HL-60 (cell line): ENCODE data around the gene AKAP5.

Experiments
- GABPA ChIP-seq: IDR thresholded peaks from 2 replicates; pipeline ENCODE4 v1.6.1; 2012; ENCODE audit warnings: low read depth
- POLR2AphosphoS5 ChIP-seq: IDR thresholded peaks from 2 replicates; pipeline ENCODE4 v1.6.1; 2012; ENCODE audit warnings: low read depth
- REST ChIP-seq: IDR thresholded peaks from 2 replicates; pipeline ENCODE4 v1.6.1; 2012; ENCODE audit warnings: low read depth; ENCODE audit not compliant: insufficient replicate concordance
- SPI1 ChIP-seq: IDR thresholded peaks from 2 replicates; pipeline ENCODE4 v1.6.1; 2012; ENCODE audit warnings: low read depth, mild to moderate bottlenecking, borderline replicate concordance
- TF ChIP-seq, protein P1 (sequence below): IDR thresholded peaks from one replicate; pipeline ENCODE4 v1.5.1; 2011; ENCODE audit warnings: low read length, control low read depth, inconsistent platforms; ENCODE audit not compliant: insufficient read depth

DNA sequence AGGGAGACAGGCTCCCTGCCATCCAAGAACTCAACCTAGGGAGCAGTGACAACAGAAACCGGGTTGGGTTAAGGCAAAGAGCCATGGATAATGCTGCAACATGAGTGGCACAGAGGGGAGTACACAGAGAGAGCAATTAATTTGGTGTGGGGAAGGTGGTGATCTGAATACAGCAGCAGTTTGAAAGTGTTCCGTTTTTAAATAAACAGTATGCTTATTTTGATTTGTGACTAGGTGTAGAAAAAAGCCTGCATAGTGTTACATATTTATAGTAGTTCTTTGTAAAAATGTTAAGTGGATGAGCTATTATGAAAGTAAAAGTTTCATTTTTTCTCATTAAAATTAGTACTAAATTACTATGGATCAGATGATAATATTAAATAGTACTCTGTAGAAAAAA, 8.7 kb downstream of the AKAP5 start:
- TF ChIP-seq, protein P1, sequence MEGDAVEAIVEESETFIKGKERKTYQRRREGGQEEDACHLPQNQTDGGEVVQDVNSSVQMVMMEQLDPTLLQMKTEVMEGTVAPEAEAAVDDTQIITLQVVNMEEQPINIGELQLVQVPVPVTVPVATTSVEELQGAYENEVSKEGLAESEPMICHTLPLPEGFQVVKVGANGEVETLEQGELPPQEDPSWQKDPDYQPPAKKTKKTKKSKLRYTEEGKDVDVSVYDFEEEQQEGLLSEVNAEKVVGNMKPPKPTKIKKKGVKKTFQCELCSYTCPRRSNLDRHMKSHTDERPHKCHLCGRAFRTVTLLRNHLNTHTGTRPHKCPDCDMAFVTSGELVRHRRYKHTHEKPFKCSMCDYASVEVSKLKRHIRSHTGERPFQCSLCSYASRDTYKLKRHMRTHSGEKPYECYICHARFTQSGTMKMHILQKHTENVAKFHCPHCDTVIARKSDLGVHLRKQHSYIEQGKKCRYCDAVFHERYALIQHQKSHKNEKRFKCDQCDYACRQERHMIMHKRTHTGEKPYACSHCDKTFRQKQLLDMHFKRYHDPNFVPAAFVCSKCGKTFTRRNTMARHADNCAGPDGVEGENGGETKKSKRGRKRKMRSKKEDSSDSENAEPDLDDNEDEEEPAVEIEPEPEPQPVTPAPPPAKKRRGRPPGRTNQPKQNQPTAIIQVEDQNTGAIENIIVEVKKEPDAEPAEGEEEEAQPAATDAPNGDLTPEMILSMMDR: no peak
- no peak for TF ChIP-seq SPI1
- TF ChIP-seq GABPA: no peak
- no peak for TF ChIP-seq REST
- TF ChIP-seq POLR2AphosphoS5: no peak
